CD14-positive monocyte (primary cell): ENCODE results near the gene EYS. TPM values are rescaled to one million over a fixed set of nuclear protein-coding genes. Genes with fewer than 3 reads are reported as not detected.
A peak's percentile ranks its signal among the peaks of the same experiment; 100 is the strongest.

Source experiments
- DNase-seq, 3 donors: peaks; one replicate each; pipeline ENCODE4 v3.0.0-alpha.2; 2011 to 2022
- H2AFZ ChIP-seq: 2 replicates; pipeline ENCODE4 v1.6.0; 2012; ENCODE audit warnings: mild to moderate bottlenecking, low read depth, low read length, inconsistent platforms; ENCODE audit not compliant: insufficient read depth, poor library complexity, severe bottlenecking
- H3K27ac ChIP-seq, 2 donors: 1 replicate in 1 of 2; 2 replicates in 1 of 2; pipeline ENCODE4 v1.5.1; 2012 to 2013; ENCODE audit warnings: low read length in 2 of 2, control low read depth in 1 of 2, inconsistent platforms in 1 of 2, low read depth in 1 of 2, mild to moderate bottlenecking in 1 of 2
- H3K27me3 ChIP-seq, 2 donors: one replicate each; pipeline versions ENCODE4 v1.6.0 to v1.6.1; 2011 to 2013; ENCODE audit warnings: low read length in 2 of 2; ENCODE audit not compliant: control insufficient read depth in 2 of 2, insufficient read depth in 2 of 2
- H3K36me3 ChIP-seq, 2 donors: replicated peaks in 1 of 2; 1 replicate in 1 of 2; 2 replicates in 1 of 2; pipeline versions ENCODE4 v1.5.1 to v1.6.1; 2012 to 2013; ENCODE audit warnings: low read length in 2 of 2, control low read depth in 1 of 2, inconsistent platforms in 1 of 2, mild to moderate bottlenecking in 1 of 2; ENCODE audit not compliant: insufficient read depth in 2 of 2, control insufficient read depth in 1 of 2
- H3K4me1 ChIP-seq, 2 donors: 1 replicate in 1 of 2; 2 replicates in 1 of 2; pipeline versions ENCODE4 v1.5.1 to v1.6.1; 2012 to 2013; ENCODE audit warnings: low read length in 2 of 2, control low read depth in 1 of 2, inconsistent platforms in 1 of 2, mild to moderate bottlenecking in 1 of 2, moderate library complexity in 1 of 2; ENCODE audit not compliant: insufficient read depth in 2 of 2, control insufficient read depth in 1 of 2
- H3K4me2 ChIP-seq: replicated peaks from 2 replicates; pipeline ENCODE3; 2012; ENCODE audit warnings: low read length, moderate library complexity, mild to moderate bottlenecking; ENCODE audit not compliant: poor library complexity, severe bottlenecking; ENCODE audit errors: extremely low read depth
- H3K4me3 ChIP-seq, 3 experiments: fragments of 200-600 bp in 1 of 3; sonication (generic) in 1 of 3; replicated peaks in 1 of 3; 1 replicate in 2 of 3; 2 replicates in 1 of 3; pipeline ENCODE4 v1.5.1; 2011 to 2013; ENCODE audit warnings: low read length in 3 of 3, mild to moderate bottlenecking in 3 of 3, control low read depth in 2 of 3, low read depth in 2 of 3, inconsistent platforms in 1 of 3, moderate library complexity in 1 of 3
- H3K79me2 ChIP-seq: 2 replicates; pipeline ENCODE4 v1.6.0; 2012; ENCODE audit warnings: mild to moderate bottlenecking, control low read depth, inconsistent platforms, low read length, moderate library complexity; ENCODE audit not compliant: insufficient read depth
- H3K9ac ChIP-seq: 2 replicates; pipeline ENCODE4 v1.6.0; 2017; ENCODE audit warnings: low read length, mild to moderate bottlenecking; ENCODE audit not compliant: insufficient read depth, poor library complexity, severe bottlenecking
- H3K9me3 ChIP-seq, 2 donors: replicated peaks in 1 of 2; 1 replicate in 1 of 2; 2 replicates in 1 of 2; pipeline versions ENCODE4 v1.5.1 to v1.6.1; 2012 to 2013; ENCODE audit warnings: low read length in 2 of 2, control low read depth in 1 of 2; ENCODE audit not compliant: control insufficient read depth in 1 of 2, insufficient read depth in 1 of 2
- H4K20me1 ChIP-seq: 2 replicates; pipeline ENCODE4 v1.6.0; 2012; ENCODE audit warnings: mild to moderate bottlenecking, low read length, control low read depth, moderate library complexity; ENCODE audit not compliant: insufficient read depth
- H3K27ac Mint-ChIP-seq, 7 donors: one replicate each; pipeline ENCODE4 v1.8.0; 2020; ENCODE audit warnings: mild to moderate bottlenecking in 7 of 7, mixed read lengths in 7 of 7, moderate library complexity in 6 of 7, inconsistent platforms in 2 of 7
- H3K27me3 Mint-ChIP-seq, 3 donors: one replicate each; pipeline ENCODE4 v1.8.0; 2021 to 2022; ENCODE audit warnings: low read depth in 3 of 3, mild to moderate bottlenecking in 3 of 3, mixed read lengths in 3 of 3, moderate library complexity in 3 of 3, inconsistent platforms in 1 of 3
- H3K36me3 Mint-ChIP-seq, 2 donors: one replicate each; pipeline ENCODE4 v1.8.0; 2020; ENCODE audit warnings: mixed read lengths in 2 of 2, inconsistent platforms in 1 of 2, mild to moderate bottlenecking in 1 of 2
- H3K4me1 Mint-ChIP-seq: one replicate; pipeline ENCODE4 v1.8.0; 2020; ENCODE audit warnings: mild to moderate bottlenecking, mixed read lengths
- H3K4me3 Mint-ChIP-seq, 2 donors: one replicate each; pipeline ENCODE4 v1.8.0; 2020; ENCODE audit warnings: mild to moderate bottlenecking in 2 of 2, mixed read lengths in 2 of 2, moderate library complexity in 1 of 2
- H3K9me3 Mint-ChIP-seq, 7 donors: one replicate each; pipeline ENCODE4 v1.8.0; 2020 to 2022; ENCODE audit warnings: mixed read lengths in 7 of 7, mild to moderate bottlenecking in 6 of 7, moderate library complexity in 6 of 7, inconsistent platforms in 2 of 7
- CTCF ChIP-seq: fragments of 200-600 bp; IDR thresholded peaks from one replicate; pipeline ENCODE4 v1.8.0; 2022; ENCODE audit warnings: antibody characterized with exemption, mild to moderate bottlenecking
- WGBS: methylation state at CpG from one replicate; pipeline ENCODE4 v1.1.5; 2013; ENCODE audit warnings: missing lambda C conversion rate; ENCODE audit not compliant: insufficient coverage; 5-methylcytosine and 5-hydroxymethylcytosine counted together
- intact Hi-C, 2 donors: fragments of 100-400 bp; cut with micrococcal nuclease; formaldehyde crosslinking; loops; one replicate each; pipeline versions ENCODE4 v1.15.0 to v1.15.1; 2023
- polyA plus RNA-seq, 3 donors: library from polyadenylated mRNA; depleted of rRNA in 1 of 3; unstranded in 2 of 3; stranded (reverse) in 1 of 3; fragments of 300-500 nt in 2 of 3; fragments of >200 nt in 1 of 3; fragmentation: Illumina TruSeq in 2 of 3; gene quantifications; 1 replicate in 2 of 3; 2 replicates in 1 of 3; pipeline ENCODE4 v1.2.3, GENCODE V29; 2012 to 2021

The EYS gene
- polyA plus RNA-seq, 3 donors = 0.01 to 0.03 TPM; not detected in 1

GRCh38 chr6:63805345-63805744, 1901.7 kb downstream of the EYS start:
- Mint-ChIP-seq H3K27me3 (no peaks in the 10 kb centered on the region), H3K4me3 (peak overlapping the region in 1 of 2 donors; percentile 84), H3K9me3 (peaks cover 0 to 2% (median 0%) of the 10 kb centered on the region in 7 donors), H3K36me3 (peaks cover 4% of the 10 kb centered on the region in 2 donors), H3K4me1 (peaks cover 57% of the 10 kb centered on the region), H3K27ac (peak overlapping the region; percentile 95 to 99 (median 98))
- WGBS = no CpG with 5 or more reads among the region's 3 CpGs
- H3K4me3 ChIP-seq = peak overlapping the region in 2 of 3 experiments; percentile 10 to 71
- H4K20me1 ChIP-seq = no peaks in the 10 kb centered on the region
- H3K36me3 ChIP-seq = no peaks in the 10 kb centered on the region
- peak overlapping the region; percentile 61 for H3K9ac ChIP-seq
- intact Hi-C loops = loop anchor here in 1 of 2 donors (10.0 kb wide), 1 partner anchor 461 kb away; no protein-coding TSS in a partner anchor
- H3K4me2 ChIP-seq = peak overlapping the region; percentile 77
- peaks cover 47 to 59% of the 10 kb centered on the region in 2 donors for H3K4me1 ChIP-seq
- peak overlapping the region; percentile 37 for H2AFZ ChIP-seq
- peaks cover 9% of the 10 kb centered on the region for H3K79me2 ChIP-seq
- TF ChIP-seq CTCF = no peak
- no peaks in the 10 kb centered on the region for H3K27me3 ChIP-seq
- DNase-seq = no peak
- peak overlapping the region; percentile 65 to 99 for H3K27ac ChIP-seq
- H3K9me3 ChIP-seq = no peaks in the 10 kb centered on the region

- H3K4me1 Mint-ChIP-seq = peaks cover 64% of the 10 kb centered on the region
- H3K79me2 ChIP-seq = peaks cover 9% of the 10 kb centered on the region
- H3K27me3 Mint-ChIP-seq = no peaks in the 10 kb centered on the region
- H3K27me3 ChIP-seq = no peaks in the 10 kb centered on the region
- H3K9ac ChIP-seq = no peak overlapping the region
- peak overlapping the region in 1 of 3 experiments; percentile 71 for H3K4me3 ChIP-seq
- H3K9me3 Mint-ChIP-seq = peaks cover 0 to 2% (median 0%) of the 10 kb centered on the region in 7 donors
- H3K36me3 ChIP-seq = no peaks in the 10 kb centered on the region
- intact Hi-C loops = loop anchor here in 1 of 2 donors (10.0 kb wide), 1 partner anchor 460 kb away; no protein-coding TSS in a partner anchor
- H3K4me3 Mint-ChIP-seq = no peak overlapping the region
- H4K20me1 ChIP-seq = no peaks in the 10 kb centered on the region
- H3K4me2 ChIP-seq = no peak overlapping the region
- H3K36me3 Mint-ChIP-seq = peaks cover 0 to 4% of the 10 kb centered on the region in 2 donors
- H3K4me1 ChIP-seq = peaks cover 50 to 59% of the 10 kb centered on the region in 2 donors
- peak overlapping the region; percentile 49 for H2AFZ ChIP-seq
- peak overlapping the region in 1 of 2 donors; percentile 99 for H3K27ac ChIP-seq
- DNase-seq = peak; percentile 4 to 45 (median 30)
- TF ChIP-seq CTCF = no peak
- no peaks in the 10 kb centered on the region for H3K9me3 ChIP-seq
- peak overlapping the region in 6 of 7 donors; percentile 68 to 99 (median 96) for H3K27ac Mint-ChIP-seq
Observed at GRCh38 chr6:63804381-63804956, 1902.6 kb downstream of the EYS start.
